Smooth muscle cell (in vitro differentiated cells): ENCODE data around the gene ABTB2. TPM values are rescaled to one million over a fixed set of nuclear protein-coding genes. Genes with fewer than 3 reads are reported as not detected.

Experiments
- DNase-seq: peaks from one replicate; lab custom pipeline; 2025; ENCODE audit not compliant: unreplicated experiment; lab: John Stamatoyannopoulos, UW
- H2AFZ ChIP-seq: fragments of 200-600 bp; sonication (generic); 2 replicates; pipeline ENCODE4 v1.6.0; 2016; ENCODE audit warnings: antibody characterized with exemption, low read depth, mild to moderate bottlenecking
- H3F3A ChIP-seq: fragments of 200-600 bp; sonication (generic); 2 replicates; pipeline ENCODE4 v1.6.0; 2017; ENCODE audit warnings: antibody characterized with exemption, low read depth
- H3K27ac ChIP-seq: fragments of 200-600 bp; sonication (generic); 2 replicates; pipeline ENCODE4 v1.5.1; 2016; ENCODE audit warnings: low read depth, mild to moderate bottlenecking
- H3K27me3 ChIP-seq: fragments of 200-600 bp; sonication (generic); 2 replicates; pipeline ENCODE4 v1.6.1; 2016; ENCODE audit warnings: low read depth, mild to moderate bottlenecking
- H3K36me3 ChIP-seq: fragments of 200-600 bp; sonication (generic); 2 replicates; pipeline ENCODE4 v1.5.1; 2016; ENCODE audit warnings: low read depth
- H3K4me1 ChIP-seq: fragments of 200-600 bp; sonication (generic); 2 replicates; pipeline ENCODE4 v1.5.1; 2016; ENCODE audit warnings: low read depth
- H3K4me2 ChIP-seq: fragments of 200-600 bp; sonication (generic); 2 replicates; pipeline ENCODE4 v1.6.0; 2016; ENCODE audit warnings: mild to moderate bottlenecking
- H3K4me3 ChIP-seq: fragments of 200-600 bp; sonication (generic); 2 replicates; pipeline ENCODE4 v1.5.1; 2016; ENCODE audit warnings: mild to moderate bottlenecking
- H3K79me2 ChIP-seq: fragments of 200-600 bp; sonication (generic); 2 replicates; pipeline ENCODE4 v1.6.0; 2016; ENCODE audit warnings: low read depth, mild to moderate bottlenecking
- H3K9ac ChIP-seq: fragments of 200-600 bp; sonication (generic); 2 replicates; pipeline ENCODE4 v1.6.0; 2016; ENCODE audit warnings: low read depth
- H3K9me3 ChIP-seq: fragments of 200-600 bp; sonication (generic); replicated peaks from 2 replicates; pipeline ENCODE4 v1.5.1; 2016; ENCODE audit warnings: low read depth
- H4K20me1 ChIP-seq: fragments of 200-600 bp; sonication (generic); 2 replicates; pipeline ENCODE4 v1.6.0; 2016; ENCODE audit warnings: low read depth
- WGBS: methylation state at CpG from one replicate; pipeline ENCODE4 v1.1.7; 2016; ENCODE audit warnings: low lambda C conversion rate; 5-methylcytosine and 5-hydroxymethylcytosine counted together
- polyA plus RNA-seq: library from polyadenylated mRNA; unstranded; fragments of >200 nt; fragmentation: Nextera tagmentation; extraction: Ambion mirVana; gene quantifications from 2 replicates; pipeline ENCODE4 v1.2.1, GENCODE V29; 2016
- total RNA-seq: library from RNA; depleted of rRNA; stranded (reverse); fragments of >200 nt; gene quantifications from 2 replicates; pipeline ENCODE4 v1.2.3, GENCODE V29; 2014
- TF ChIP-seq, protein P1 (sequence below): fragments of 200-600 bp; sonication (generic); IDR thresholded peaks from 2 replicates; pipeline ENCODE4 v1.5.1; 2017; ENCODE audit warnings: borderline replicate concordance, mild to moderate bottlenecking, antibody characterized with exemption; ENCODE audit not compliant: insufficient read depth, poor library complexity, severe bottlenecking

Gene ABTB2
- total and polyA plus RNA-seq, 2 experiments from 2014 or later, result 4.3 to 4.9 TPM

DNA sequence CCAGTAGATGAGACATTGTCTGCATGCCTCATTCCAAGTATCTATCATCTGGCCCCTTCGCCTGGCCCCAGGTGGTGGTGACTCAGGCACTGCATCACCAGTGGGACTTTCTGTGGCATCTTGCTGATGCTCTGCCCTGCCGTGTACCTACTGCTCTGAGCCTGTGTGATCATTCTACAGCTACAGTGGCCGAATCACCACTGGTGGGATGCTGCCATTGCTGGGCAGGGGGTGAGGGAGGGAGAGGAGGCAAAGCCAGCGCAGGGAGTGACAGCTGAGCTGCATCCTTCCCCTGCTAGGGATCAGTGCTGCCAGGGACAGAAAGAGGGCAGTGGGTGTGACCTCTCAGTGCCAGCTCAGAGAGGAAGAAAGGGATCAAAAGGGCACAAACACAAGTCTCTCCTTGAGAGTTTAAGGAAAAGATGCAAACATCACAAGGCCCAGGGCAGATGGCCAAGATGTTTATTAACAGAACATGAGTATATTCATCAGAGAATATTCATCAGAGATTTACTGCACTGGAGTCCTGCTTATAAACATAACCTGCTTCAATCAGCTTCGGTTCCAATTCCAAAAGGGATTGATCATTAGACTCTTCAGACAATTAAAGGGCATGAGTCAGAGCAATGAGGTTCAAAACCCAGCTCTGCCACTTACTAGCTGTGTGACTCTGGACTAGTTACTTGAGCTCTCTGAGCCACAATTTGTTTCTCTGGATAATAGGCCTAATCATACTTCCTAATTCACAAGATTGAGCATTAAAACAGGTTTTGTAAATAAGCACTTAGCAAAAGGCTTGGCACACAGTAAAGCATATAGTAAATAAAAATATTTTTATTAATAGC, 142.6 kb downstream of the ABTB2 start:
- no peaks in the 10 kb centered on the region for H3K36me3 ChIP-seq
- no peak for DNase-seq

DNA sequence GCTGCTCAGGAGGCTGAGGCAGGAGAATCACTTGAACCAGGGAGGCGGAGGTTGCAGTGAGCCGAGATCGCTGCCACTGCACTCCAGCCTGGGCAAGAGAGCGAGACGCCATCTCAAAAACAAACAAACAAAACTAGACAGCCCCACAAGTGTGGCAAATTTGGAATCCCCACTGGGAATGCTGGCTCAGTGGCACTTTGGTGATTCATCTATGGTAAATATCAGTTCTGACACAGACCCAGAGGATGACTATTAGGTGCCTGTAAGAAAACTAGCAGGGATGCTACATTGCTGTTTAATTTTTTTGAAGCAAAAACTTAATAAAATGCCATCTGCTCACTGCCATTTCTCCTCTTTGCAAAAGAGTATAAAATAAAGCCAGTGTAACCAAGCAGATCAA, 144.4 kb downstream of the ABTB2 start:
- H3K27ac ChIP-seq, result peak overlapping the region; percentile 50
- H2AFZ ChIP-seq, result no peak overlapping the region
- H3K9ac ChIP-seq, result no peak overlapping the region
- H4K20me1 ChIP-seq, result peaks cover 17% of the 10 kb centered on the region
- no peaks in the 10 kb centered on the region for H3K4me1 ChIP-seq
- peaks cover 5% of the 10 kb centered on the region for H3K79me2 ChIP-seq
- H3K9me3 ChIP-seq, result no peaks in the 10 kb centered on the region
- no peak overlapping the region for H3K4me3 ChIP-seq
- H3F3A ChIP-seq, result no peaks in the 10 kb centered on the region
- TF ChIP-seq, protein P1, sequence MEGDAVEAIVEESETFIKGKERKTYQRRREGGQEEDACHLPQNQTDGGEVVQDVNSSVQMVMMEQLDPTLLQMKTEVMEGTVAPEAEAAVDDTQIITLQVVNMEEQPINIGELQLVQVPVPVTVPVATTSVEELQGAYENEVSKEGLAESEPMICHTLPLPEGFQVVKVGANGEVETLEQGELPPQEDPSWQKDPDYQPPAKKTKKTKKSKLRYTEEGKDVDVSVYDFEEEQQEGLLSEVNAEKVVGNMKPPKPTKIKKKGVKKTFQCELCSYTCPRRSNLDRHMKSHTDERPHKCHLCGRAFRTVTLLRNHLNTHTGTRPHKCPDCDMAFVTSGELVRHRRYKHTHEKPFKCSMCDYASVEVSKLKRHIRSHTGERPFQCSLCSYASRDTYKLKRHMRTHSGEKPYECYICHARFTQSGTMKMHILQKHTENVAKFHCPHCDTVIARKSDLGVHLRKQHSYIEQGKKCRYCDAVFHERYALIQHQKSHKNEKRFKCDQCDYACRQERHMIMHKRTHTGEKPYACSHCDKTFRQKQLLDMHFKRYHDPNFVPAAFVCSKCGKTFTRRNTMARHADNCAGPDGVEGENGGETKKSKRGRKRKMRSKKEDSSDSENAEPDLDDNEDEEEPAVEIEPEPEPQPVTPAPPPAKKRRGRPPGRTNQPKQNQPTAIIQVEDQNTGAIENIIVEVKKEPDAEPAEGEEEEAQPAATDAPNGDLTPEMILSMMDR, result no peak
- H3K4me2 ChIP-seq, result no peak overlapping the region
- H3K36me3 ChIP-seq, result no peaks in the 10 kb centered on the region
- no peaks in the 10 kb centered on the region for H3K27me3 ChIP-seq
- 53% methylated on average over 5 of the region's 5 CpGs for WGBS
- no peak for DNase-seq

More for the DNA sequence above, 142.6 kb downstream of the ABTB2 start:
- no peaks in the 10 kb centered on the region for H3F3A ChIP-seq
- no peak overlapping the region for H2AFZ ChIP-seq
- WGBS, result 43% methylated on average over 5 of the region's 5 CpGs
- TF ChIP-seq, protein P1, result no peak
- peaks cover 10% of the 10 kb centered on the region for H4K20me1 ChIP-seq
- H3K79me2 ChIP-seq, result peaks cover 5% of the 10 kb centered on the region
- no peaks in the 10 kb centered on the region for H3K9me3 ChIP-seq
- H3K27ac ChIP-seq, result peak overlapping the region; percentile 52
- no peak overlapping the region for H3K4me2 ChIP-seq
- no peak overlapping the region for H3K4me3 ChIP-seq
- no peak overlapping the region for H3K9ac ChIP-seq
- no peaks in the 10 kb centered on the region for H3K27me3 ChIP-seq
- H3K4me1 ChIP-seq, result no peaks in the 10 kb centered on the region

DNA sequence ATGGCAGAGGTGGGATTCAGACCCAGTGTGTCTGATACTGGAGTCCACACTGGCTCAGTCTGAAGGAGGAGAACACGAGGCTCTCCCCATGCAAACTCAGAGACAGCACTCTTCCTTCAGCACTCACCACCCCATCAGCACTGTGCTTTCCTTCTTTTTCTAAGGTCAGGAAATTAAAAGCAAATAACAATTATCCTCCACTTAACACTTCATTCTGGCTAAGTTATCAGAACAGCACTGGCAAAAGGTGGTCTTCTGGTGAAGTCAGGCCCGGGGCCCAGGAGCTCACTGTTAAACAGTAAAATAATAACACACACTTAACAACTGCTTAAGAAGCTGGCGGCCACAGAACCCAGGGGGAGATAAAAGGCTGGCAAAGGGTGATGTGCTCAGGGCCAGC, 145.2 kb downstream of the ABTB2 start:
- 90% methylated on average over 3 of the region's 3 CpGs for WGBS
- H3K9me3 ChIP-seq, result no peaks in the 10 kb centered on the region
- H3K27ac ChIP-seq, result no peak overlapping the region
- DNase-seq, result no peak
- no peaks in the 10 kb centered on the region for H3K27me3 ChIP-seq
- H3K79me2 ChIP-seq, result peaks cover 5% of the 10 kb centered on the region
- H3K4me2 ChIP-seq, result no peak overlapping the region
- no peak overlapping the region for H2AFZ ChIP-seq
- H3K9ac ChIP-seq, result no peak overlapping the region
- no peaks in the 10 kb centered on the region for H3F3A ChIP-seq
- H3K36me3 ChIP-seq, result no peaks in the 10 kb centered on the region
- peaks cover 24% of the 10 kb centered on the region for H4K20me1 ChIP-seq
- H3K4me1 ChIP-seq, result peaks cover 6% of the 10 kb centered on the region
- no peak overlapping the region for H3K4me3 ChIP-seq
- TF ChIP-seq, protein P1, result no peak
